Measurements from ENCODE around the gene SLC24A1. TPM values are rescaled to one million over a fixed set of nuclear protein-coding genes. Genes with fewer than 3 reads are reported as not detected.

The SLC24A1 gene
- total RNA-seq, 1 experiment from 2014 or later: 13.0 TPM

DNA sequence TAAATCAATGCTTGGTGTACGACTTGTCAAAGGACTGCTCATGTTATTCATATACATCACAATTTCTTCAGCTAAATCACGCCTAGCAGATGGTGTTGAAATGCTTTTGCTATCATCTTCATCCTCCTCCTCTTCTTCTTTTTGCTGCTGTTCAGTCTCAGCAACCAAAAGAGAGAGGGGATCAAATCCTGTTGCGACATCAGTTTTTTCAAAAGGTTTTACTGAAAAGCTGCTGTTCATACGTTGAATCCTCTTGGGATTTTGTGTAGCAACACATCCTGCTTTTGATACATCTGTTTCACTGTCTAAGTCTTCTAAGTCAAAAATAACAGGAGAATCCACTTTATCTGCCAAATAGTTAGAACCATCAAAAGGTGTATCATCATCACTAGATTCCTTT, 69.0 kb downstream of the SLC24A1 start:
- no TSS peak for BruUV-seq (replicated peaks)
- ATAC-seq (no peak), DNase-seq (ENCODE audit: low read depth, low spot score) (no peak)
- no peaks in the 10 kb centered on the region for H3K9me3 ChIP-seq (ENCODE audit: control insufficient read depth, insufficient read depth, low read depth, low read length)
- H3K4me3 ChIP-seq (ENCODE audit: low read depth in 2 of 2, low read length in 2 of 2): no peak overlapping the region
- H3K36me3 ChIP-seq (ENCODE audit: control insufficient read depth, insufficient read depth, low read length): no peaks in the 10 kb centered on the region; the same call in none of the 2 replicates
- ChIA-PET POLR2A (no interaction called here), CTCF (no interaction called here)
- intact Hi-C loops (cut with micrococcal nuclease; ENCODE audit: unreplicated experiment): no loop called here
- no peaks in the 10 kb centered on the region for H3K4me1 ChIP-seq (ENCODE audit: control insufficient read depth, insufficient read depth, low read length)
- TF ChIP-seq TCF7L2 (IDR thresholded peaks at IDR 0.05; ENCODE audit: low read depth, low read length): no peak
- no peak for TF ChIP-seq POLR2AphosphoS5 (IDR thresholded peaks at IDR 0.05; ENCODE audit: low read depth, low read length)
- TF ChIP-seq SIN3A (IDR thresholded peaks at IDR 0.05; ENCODE audit: borderline replicate concordance, insufficient read depth, low read depth, low read length): no peak
- TF ChIP-seq CTCF (IDR thresholded peaks at IDR 0.05): no peak
- TF ChIP-seq, protein P1, sequence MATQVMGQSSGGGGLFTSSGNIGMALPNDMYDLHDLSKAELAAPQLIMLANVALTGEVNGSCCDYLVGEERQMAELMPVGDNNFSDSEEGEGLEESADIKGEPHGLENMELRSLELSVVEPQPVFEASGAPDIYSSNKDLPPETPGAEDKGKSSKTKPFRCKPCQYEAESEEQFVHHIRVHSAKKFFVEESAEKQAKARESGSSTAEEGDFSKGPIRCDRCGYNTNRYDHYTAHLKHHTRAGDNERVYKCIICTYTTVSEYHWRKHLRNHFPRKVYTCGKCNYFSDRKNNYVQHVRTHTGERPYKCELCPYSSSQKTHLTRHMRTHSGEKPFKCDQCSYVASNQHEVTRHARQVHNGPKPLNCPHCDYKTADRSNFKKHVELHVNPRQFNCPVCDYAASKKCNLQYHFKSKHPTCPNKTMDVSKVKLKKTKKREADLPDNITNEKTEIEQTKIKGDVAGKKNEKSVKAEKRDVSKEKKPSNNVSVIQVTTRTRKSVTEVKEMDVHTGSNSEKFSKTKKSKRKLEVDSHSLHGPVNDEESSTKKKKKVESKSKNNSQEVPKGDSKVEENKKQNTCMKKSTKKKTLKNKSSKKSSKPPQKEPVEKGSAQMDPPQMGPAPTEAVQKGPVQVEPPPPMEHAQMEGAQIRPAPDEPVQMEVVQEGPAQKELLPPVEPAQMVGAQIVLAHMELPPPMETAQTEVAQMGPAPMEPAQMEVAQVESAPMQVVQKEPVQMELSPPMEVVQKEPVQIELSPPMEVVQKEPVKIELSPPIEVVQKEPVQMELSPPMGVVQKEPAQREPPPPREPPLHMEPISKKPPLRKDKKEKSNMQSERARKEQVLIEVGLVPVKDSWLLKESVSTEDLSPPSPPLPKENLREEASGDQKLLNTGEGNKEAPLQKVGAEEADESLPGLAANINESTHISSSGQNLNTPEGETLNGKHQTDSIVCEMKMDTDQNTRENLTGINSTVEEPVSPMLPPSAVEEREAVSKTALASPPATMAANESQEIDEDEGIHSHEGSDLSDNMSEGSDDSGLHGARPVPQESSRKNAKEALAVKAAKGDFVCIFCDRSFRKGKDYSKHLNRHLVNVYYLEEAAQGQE (IDR thresholded peaks at IDR 0.05; ENCODE audit: insufficient read depth in 1 of 2, low read depth in 2 of 2, low read length in 1 of 2): no peak
- in situ Hi-C loops (cut with HindIII; ENCODE audit: low pct_unique_long_range_greater_than_20kb, low sequenced_read_pairs): no loop called here
- no peaks in the 10 kb centered on the region for H3K27me3 ChIP-seq (ENCODE audit: control insufficient read depth, insufficient read depth, low read length)
- H3K27ac ChIP-seq (ENCODE audit: low read length): no peak overlapping the region

GRCh38 chr15:65695081-65695480, 73.3 kb downstream of the SLC24A1 start:
- Histone ChIP-seq H3K4me3 (ENCODE audit: low read depth in 2 of 2, low read length in 2 of 2) (no peak overlapping the region), H3K4me1 (ENCODE audit: control insufficient read depth, insufficient read depth, low read length) (no peaks in the 10 kb centered on the region), H3K9me3 (ENCODE audit: control insufficient read depth, insufficient read depth, low read depth, low read length) (no peaks in the 10 kb centered on the region), H3K27me3 (ENCODE audit: control insufficient read depth, insufficient read depth, low read length) (no peaks in the 10 kb centered on the region), H3K27ac (ENCODE audit: low read length) (no peak overlapping the region), H3K36me3 (ENCODE audit: control insufficient read depth, insufficient read depth, low read length) (peaks cover 2% of the 10 kb centered on the region)
- ChIA-PET POLR2A (no interaction called here), CTCF (no interaction called here)
- intact Hi-C loops (cut with micrococcal nuclease; ENCODE audit: unreplicated experiment): no loop called here
- DNase-seq (ENCODE audit: low read depth, low spot score) (no peak), ATAC-seq (no peak)
- in situ Hi-C loops (cut with HindIII; ENCODE audit: low pct_unique_long_range_greater_than_20kb, low sequenced_read_pairs): no loop called here
- BruUV-seq (replicated peaks): no TSS peak
- no peak for TF ChIP-seq TCF7L2 (IDR thresholded peaks at IDR 0.05; ENCODE audit: low read depth, low read length)
- TF ChIP-seq, protein P1 (IDR thresholded peaks at IDR 0.05; ENCODE audit: insufficient read depth in 1 of 2, low read depth in 2 of 2, low read length in 1 of 2): no peak
- no peak for TF ChIP-seq CTCF (IDR thresholded peaks at IDR 0.05)
- no peak for TF ChIP-seq SIN3A (IDR thresholded peaks at IDR 0.05; ENCODE audit: borderline replicate concordance, insufficient read depth, low read depth, low read length)
- no peak for TF ChIP-seq POLR2AphosphoS5 (IDR thresholded peaks at IDR 0.05; ENCODE audit: low read depth, low read length)

Other genes with a start within 250 kb of the SLC24A1 start
- gene IGDCC3, start 243.9 kb upstream of the SLC24A1 start, total RNA-seq (2021; ENCODE audit: unreplicated experiment): 0.18 TPM
- gene IGDCC4, start 199.0 kb upstream of the SLC24A1 start, total RNA-seq (2021; ENCODE audit: unreplicated experiment): 5.1 TPM
- gene DPP8, start 104.2 kb upstream of the SLC24A1 start, total RNA-seq (2021; ENCODE audit: unreplicated experiment): 36.2 TPM
- 83.2 TPM for gene HACD3, start 91.5 kb upstream of the SLC24A1 start, total RNA-seq (2021; ENCODE audit: unreplicated experiment)
- gene INTS14, start 10.8 kb upstream of the SLC24A1 start, total RNA-seq (2021; ENCODE audit: unreplicated experiment): 41.2 TPM
- gene DENND4A, start 170.4 kb downstream of the SLC24A1 start, total RNA-seq (2021; ENCODE audit: unreplicated experiment): 14.4 TPM
- 263 TPM for gene RAB11A, start 247.6 kb downstream of the SLC24A1 start, total RNA-seq (2021; ENCODE audit: unreplicated experiment)

Data from Panc1 (cell line).